HG02588 (cell line): ENCODE data around the gene NIPAL4.

Experiments used
- ATAC-seq: cut with Tn5 transposase; IDR thresholded peaks from one replicate; pipeline ENCODE4 v1.9.1; 2021; ENCODE audit warnings: mild to moderate bottlenecking, moderate library complexity; ENCODE audit not compliant: unreplicated experiment

The NIPAL4 gene

DNA sequence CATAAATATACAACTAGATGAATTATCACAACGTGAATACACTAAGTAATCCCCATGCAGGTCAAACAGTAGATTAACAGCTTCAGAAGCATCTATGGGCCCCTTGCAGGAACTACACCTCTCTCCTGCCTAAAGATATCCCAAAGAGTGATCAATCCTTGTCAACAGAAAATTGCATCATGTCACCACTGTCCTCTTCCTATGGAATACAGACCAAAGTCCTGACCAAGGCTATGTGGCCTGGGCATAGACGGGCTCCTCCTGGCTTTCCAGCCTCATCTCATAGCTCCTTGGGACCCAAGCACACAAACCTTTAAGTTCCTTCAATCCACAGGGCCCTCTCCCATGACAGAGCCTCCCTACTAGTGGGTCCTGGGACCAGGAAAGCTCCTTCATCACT, 25.3 kb downstream of the NIPAL4 start:
- ATAC-seq: no peak

- no peak for ATAC-seq
Observed at GRCh38 chr5:157485811-157486210, 25.8 kb downstream of the NIPAL4 start.

- peak; percentile 39 for ATAC-seq
Observed at GRCh38 chr5:157486221-157486681, 26.2 kb downstream of the NIPAL4 start.

DNA sequence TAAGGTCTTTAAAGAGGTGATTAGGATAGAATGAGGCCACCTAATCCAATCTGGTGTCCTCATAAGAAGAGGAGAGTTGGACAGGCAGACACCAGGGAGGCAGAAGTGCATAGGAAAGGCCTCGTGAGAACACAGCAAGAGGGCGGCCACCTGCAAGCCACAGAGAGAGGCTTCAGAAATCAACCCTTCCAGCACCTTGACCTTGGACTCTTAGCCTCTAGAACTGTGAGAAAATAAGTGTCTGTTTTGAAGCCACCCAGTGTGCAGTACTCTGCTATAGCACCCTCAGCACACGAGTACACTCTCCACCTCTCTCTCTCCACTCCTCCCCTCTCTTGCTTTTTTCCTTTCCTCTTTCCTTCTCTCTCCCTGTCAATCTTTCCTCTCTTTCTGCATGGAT, 26.8 kb downstream of the NIPAL4 start:
- ATAC-seq: peak; percentile 44

- ATAC-seq: peak; percentile 55
Observed at GRCh38 chr5:157487358-157487757, 27.3 kb downstream of the NIPAL4 start.

GRCh38 chr5:157491471-157491995, 31.5 kb downstream of the NIPAL4 start:
- no peak for ATAC-seq

DNA sequence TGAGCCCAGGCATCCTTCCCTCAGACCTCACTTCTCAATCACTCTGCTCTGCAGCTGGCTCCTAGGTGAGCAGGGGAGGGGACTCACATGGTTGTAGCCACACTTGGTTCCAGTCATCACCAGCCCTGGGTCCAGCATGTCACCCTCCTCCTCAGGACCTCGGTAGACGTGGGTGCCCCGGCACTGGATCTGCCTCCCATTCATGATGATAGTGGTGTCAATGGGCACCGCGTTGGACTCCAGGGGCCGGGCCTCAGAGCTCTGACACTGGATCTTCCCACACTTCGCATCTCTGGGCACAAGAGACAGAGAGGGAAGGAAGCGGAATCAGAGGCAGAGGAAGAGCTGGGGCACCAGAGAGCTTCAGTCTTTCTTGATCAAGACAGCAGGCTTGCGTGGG, 32.9 kb downstream of the NIPAL4 start:
- no peak for ATAC-seq

- ATAC-seq: no peak
Observed at GRCh38 chr5:157494178-157494832, 34.3 kb downstream of the NIPAL4 start.

- ATAC-seq: no peak
Observed at GRCh38 chr5:157496864-157497263, 36.9 kb downstream of the NIPAL4 start.

DNA sequence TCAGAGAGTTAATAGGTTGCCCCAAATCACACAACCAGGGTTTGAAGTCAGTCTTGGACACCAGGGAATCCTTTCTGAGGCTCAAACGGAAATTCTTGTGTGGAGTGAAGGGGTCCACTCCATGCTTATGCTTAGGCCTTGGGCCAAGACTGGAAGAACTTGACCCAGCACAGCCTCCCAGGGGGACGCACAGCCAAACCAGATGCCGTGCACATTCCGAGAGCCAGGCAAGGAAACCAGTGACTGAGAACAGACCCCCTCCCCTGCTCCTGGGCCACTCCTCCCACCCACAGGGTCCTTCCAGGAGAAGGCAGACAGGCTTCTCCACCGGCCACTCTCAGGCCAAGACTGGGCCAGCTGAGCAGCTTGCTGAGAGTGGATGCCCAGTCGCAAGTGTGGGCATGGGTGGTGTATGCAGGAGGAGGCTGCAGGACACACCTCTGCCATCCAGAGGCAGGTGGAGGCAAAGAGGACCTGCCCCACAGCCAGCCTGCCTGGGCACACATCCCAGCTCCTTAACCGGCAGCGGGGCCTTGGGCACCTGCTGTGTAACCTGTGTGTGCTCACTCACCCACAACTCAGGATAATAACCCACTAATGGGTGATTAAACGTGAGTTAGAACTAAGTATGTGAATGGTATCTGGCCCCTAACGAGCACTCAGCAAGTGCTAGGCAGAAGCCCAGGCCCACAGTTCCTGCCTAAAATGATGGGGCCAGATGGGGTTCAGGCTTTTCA, 38.0 kb downstream of the NIPAL4 start:
- no peak for ATAC-seq

- peak; percentile 77 for ATAC-seq
Observed at GRCh38 chr5:157502143-157502647, 42.2 kb downstream of the NIPAL4 start.

- ATAC-seq: no peak
Observed at GRCh38 chr5:157504053-157504452, 44.0 kb downstream of the NIPAL4 start.

GRCh38 chr5:157505496-157505895, 45.5 kb downstream of the NIPAL4 start:
- no peak for ATAC-seq

DNA sequence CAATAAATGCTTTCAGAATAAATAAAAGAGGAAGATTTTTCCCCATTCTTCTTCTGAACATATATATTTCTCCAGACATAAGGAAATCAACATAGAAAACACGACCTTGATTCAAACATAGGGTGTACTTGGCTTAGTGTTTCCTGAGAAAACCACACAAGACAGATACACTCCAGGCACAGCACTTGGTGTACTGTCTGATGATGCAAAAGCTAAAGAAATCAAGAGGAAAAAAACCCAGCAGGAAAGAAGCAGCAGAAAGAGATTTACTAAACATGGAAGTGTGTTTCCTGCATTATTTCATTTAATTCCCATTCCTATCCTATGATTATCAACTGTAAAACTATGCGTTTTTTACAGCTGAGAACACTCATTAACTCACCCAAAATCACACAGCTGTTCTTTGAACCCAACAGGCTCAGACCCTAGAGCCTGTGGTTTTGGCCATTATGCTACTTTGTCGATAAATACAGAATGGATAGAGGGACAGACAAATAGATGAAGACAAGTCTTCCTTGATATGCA, 46.1 kb downstream of the NIPAL4 start:
- ATAC-seq: no peak

- no peak for ATAC-seq
Observed at GRCh38 chr5:157506981-157507780, 47.2 kb downstream of the NIPAL4 start.

- no peak for ATAC-seq
Observed at GRCh38 chr5:157509093-157509492, 49.1 kb downstream of the NIPAL4 start.

DNA sequence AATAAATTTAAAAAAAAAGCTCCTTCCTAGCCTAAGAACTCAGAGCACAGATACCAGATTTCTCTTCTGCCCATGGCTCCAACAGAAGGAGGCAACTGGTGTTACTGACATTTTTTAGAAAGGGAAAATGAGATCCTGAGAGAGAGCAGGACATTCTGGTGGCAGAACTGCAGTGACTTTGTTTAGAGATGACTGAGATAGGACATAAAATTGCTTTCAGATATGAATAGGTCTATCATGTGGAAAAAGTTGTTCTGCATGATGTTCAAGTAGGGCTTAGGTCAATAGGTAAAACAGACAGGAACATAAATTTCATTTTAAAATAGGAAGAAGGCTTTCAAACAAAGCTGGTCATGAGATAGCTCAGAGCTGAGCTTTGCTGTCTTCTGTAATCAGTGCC, 49.6 kb downstream of the NIPAL4 start:
- ATAC-seq: peak; percentile 67

DNA sequence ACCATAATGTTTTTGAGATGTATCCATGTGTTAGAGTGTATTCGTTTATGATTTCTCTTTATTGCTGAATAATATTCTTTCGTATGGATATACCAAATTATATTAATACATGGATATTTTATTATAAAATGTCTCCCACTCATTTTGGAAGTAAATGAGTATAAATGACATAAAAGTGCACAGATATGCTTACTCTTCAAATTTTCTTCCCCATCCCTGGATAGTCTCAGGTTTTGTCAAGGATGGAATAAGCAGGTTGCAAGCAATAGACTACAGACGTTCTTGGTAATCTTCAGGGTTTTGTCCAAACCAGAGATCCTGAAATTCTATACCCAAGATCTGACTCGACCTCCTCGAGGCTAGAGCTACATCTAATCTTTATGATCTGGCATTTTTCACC, 50.7 kb downstream of the NIPAL4 start:
- ATAC-seq: no peak

- ATAC-seq: no peak
Observed at GRCh38 chr5:157511651-157512644, 51.9 kb downstream of the NIPAL4 start.

DNA sequence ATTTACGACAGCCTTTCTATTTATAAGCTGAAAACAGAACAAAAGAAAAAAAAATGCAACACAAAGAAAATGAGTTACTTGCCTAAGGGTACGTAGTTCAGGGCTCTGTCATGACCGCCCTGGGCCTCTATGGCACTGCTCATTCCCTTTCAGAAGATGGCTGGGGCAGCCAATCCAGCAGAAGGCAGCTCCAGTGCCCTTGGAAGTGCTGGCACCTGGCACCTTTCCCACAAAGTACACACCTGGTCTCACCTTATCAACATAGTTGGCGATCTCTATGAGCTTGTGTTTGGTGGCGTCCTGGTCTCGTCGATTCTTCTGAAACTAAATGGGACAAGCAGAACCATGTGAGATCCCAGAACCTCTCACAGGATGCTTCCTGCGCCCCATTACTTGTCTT, 53.2 kb downstream of the NIPAL4 start:
- ATAC-seq: no peak
